SK-N-MC (cell line): ENCODE measurements around the gene YBX2.

Experiments
- DNase-seq: peaks from one replicate; pipeline ENCODE4 v3.0.0-alpha.2; 2011; ENCODE audit warnings: low read depth, low spot score
- H3K27ac ChIP-seq: fragments of 200-600 bp; sonication (generic); 2 replicates; pipeline ENCODE4 v1.5.1; 2016; ENCODE audit warnings: mixed run types
- H3K36me3 ChIP-seq: fragments of 200-600 bp; sonication (generic); 2 replicates; pipeline ENCODE4 v1.6.1; 2017; ENCODE audit warnings: antibody characterized with exemption, low read length, mixed read lengths; ENCODE audit not compliant: insufficient read depth
- H3K4me3 ChIP-seq: fragments of 200-600 bp; sonication (generic); 2 replicates; pipeline ENCODE4 v1.5.1; 2016
- H3K9ac ChIP-seq: fragments of 200-600 bp; sonication (generic); 2 replicates; pipeline ENCODE4 v1.8.0; 2017; ENCODE audit warnings: mixed run types, mixed read lengths; ENCODE audit not compliant: insufficient read length
- H3K9me3 ChIP-seq: fragments of 200-600 bp; sonication (generic); 2 replicates; pipeline ENCODE4 v1.6.1; 2017; ENCODE audit warnings: low read depth, mild to moderate bottlenecking, antibody characterized with exemption, low read length, moderate library complexity, mixed read lengths
- EZH2 ChIP-seq: fragments of 200-600 bp; sonication (generic); IDR thresholded peaks from one replicate; pipeline ENCODE4 v1.6.1; 2017; ENCODE audit warnings: antibody characterized with exemption
- FOXP2 ChIP-seq: optimal IDR thresholded peaks from 2 replicates; pipeline ENCODE3; 2011; ENCODE audit warnings: mild to moderate bottlenecking, moderate library complexity; ENCODE audit not compliant: insufficient read depth; ENCODE audit errors: extremely low read length, control extremely low read depth
- POLR2AphosphoS5 ChIP-seq: IDR thresholded peaks from 2 replicates; pipeline ENCODE4 v1.6.1; 2012; ENCODE audit warnings: mild to moderate bottlenecking, low read depth, low read length, borderline replicate concordance

The YBX2 gene

DNA sequence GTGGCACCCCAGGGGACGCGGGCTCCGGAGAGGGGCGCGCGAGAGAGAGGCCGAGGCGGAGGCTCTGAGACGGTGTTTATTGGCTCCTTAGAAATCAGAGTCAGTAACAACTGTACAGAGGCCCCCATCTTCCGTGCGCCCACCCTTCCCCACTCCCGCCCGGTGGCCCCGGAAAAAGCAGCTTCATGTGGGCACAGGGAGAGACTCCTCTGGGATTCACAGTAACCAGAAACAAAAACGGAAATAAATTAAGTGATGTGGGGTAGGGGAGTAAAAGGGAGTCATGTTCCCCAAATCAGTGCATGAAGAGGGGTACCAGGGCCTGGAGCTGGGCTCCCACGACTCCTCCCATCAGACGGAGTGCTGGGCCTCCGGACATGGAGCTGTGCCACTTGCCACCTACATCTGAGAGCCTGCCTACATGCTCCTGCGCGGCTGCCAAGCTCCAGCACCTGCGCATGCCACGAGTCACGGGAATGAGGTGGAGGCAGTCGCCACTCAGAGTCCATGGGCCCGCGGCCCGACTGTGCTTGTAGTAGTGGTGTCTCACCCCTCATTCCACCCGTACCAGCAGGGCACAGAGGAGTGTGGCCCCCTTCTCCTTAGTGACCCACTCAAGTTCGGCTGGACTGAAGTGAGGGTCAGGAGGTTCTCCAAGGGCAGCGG is 21.3 kb upstream of the YBX2 start:
- peak overlapping the region; percentile 93 for H3K9ac ChIP-seq
- no peak for DNase-seq
- H3K4me3 ChIP-seq = peak overlapping the region; percentile 96
- no peaks in the 10 kb centered on the region for H3K9me3 ChIP-seq
- H3K27ac ChIP-seq = peak overlapping the region; percentile 81
- TF ChIP-seq FOXP2 (no peak), EZH2 (no peak), POLR2AphosphoS5 (no peak)
- peaks cover 47% of the 10 kb centered on the region for H3K36me3 ChIP-seq

DNA sequence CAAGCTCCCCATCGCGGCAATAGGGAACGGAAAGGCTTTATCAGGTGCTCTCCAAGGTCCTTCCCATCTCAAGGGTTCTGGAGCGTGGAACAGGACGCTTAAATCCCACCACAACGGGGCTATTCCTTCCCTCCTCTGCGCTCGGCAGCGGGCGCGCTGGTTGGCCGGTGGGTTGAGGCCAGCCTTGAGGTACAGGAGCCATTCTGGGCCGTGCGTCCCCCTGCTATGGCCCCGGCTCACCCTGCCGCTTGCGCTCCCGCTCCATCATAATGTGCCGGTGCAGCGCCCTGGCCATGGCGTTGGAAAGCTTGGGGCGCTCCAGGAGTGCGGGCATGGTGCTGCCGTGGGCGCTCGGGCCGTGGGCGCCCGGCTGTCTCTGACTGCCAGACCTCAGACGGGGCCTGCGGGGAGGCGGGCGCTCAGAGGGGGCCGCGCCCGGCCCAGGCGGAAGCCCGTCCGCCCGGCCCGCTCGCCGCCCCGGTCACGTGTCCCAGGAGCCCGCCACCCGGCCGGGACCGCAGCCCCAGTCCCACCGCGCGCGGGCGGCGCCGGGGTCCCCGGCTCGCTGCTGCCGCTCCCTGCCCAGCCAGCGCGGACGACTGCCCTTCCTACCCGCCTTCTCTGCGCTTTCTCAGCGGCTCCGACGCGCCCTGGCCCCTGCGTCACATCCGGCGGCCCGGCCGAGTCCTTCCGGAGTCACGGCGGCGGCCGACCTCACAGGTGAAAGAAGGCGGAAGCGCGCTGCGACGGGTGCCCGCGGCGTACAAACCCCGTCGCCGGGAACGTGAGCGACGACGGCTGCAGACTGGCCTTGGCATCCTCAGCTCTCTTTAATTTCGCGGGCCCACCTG is 20.5 kb upstream of the YBX2 start, which contains the start of gene GPS2:
TSS of gene GPS2 (minus strand) at position 642 of the 851 bp plus-strand sequence. CDS start at position 334, 308 bp downstream.
- Histone ChIP-seq H3K27ac (peak within 1 kb of the TSS; percentile 81), H3K9me3 (no peaks in the 10 kb centered on the region), H3K9ac (peak within 1 kb of the TSS; percentile 93), H3K36me3 (peaks cover 50% of the 10 kb centered on the region), H3K4me3 (peak within 1 kb of the TSS; percentile 96)
- TF ChIP-seq FOXP2 = no peak
- TF ChIP-seq POLR2AphosphoS5 = peak; percentile 71; the same call in 1 of the 2 replicates
- TF ChIP-seq EZH2 = no peak
- DNase-seq = no peak

DNA sequence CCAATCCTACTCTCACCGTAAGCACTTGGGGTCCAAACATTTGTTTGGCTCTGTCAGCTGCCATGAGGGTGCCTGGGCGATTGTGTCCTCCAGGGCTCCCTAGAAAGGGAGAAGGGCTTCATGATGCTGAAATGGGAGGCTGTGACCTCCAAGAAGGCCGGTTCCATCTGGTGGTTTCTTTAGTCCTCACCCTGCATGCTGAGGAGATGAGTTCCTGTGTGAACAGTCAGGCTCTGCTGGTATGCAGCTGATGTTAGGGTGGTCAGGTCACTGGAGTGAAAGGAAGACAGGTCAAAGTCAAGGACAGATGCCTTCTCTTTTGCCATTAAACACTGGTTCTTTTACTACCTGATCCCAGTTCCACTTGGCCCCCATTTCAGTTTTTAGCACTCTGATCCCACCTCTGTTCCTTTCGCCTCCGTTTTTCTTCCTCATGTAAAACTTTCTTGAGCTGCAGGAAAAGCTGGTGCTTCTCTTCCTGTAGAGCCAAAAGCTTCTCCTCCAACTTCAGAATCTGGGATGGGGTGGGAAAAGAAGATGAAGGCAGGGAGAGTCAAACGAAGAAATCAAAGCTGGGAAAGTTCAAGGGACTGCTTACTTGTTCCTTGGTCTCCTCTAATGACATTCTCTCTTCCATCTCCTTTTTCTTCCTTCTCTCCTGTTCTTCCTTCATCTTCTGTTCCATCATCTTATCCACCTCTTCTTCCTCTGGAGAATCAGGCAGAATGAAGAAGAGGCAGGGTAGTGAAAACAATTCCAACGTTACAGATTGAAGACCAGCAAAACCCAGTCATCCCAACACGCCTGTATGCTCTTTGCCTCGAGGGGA is 19.7 kb upstream of the YBX2 start:
- Histone ChIP-seq H3K4me3 (peak overlapping the region; percentile 96), H3K36me3 (peaks cover 58% of the 10 kb centered on the region), H3K9ac (peak overlapping the region; percentile 93), H3K27ac (peak overlapping the region; percentile 81; the same call in 1 of the 2 replicates), H3K9me3 (no peaks in the 10 kb centered on the region)
- TF ChIP-seq FOXP2 = no peak
- no peak for TF ChIP-seq EZH2
- no peak for TF ChIP-seq POLR2AphosphoS5
- no peak for DNase-seq

DNA sequence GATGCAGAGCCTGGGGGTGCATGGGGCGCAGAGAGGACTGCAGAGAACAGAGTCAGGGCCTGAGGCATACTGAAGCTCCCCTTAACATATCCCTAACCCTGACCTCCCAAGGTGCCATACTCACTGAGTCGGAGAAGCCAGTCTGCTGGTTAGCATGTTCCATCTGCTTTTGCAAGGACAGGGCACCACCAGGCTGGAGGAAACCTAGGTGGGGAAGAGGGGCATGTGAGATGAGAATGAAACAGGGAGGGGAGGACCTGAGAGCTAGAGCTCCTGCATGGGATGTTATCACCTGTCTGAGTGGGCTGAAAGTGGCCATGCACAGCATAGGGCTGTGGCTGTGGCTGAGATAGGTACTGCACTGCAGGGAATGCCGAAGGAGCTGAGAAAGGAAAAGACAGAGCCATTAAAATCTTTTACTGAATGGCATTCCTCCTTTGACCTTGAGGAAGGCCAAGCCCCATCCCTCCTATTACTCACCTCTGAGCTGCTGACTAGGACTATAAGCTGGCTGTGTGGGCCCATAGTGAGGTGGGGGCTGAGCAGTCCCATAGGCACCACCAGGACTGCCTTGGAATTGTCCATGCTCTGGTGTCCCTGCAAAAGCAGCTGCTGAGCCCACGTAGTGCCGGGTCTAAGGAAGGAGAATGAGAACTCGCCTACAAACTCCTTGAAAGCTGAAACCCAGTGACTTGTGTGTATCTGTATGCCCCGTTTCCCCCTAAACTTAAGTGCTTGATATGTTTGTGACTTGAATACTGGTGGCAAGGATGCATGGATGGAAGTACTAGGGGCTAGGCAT is 18.9 kb upstream of the YBX2 start:
- Histone ChIP-seq H3K36me3 (peaks cover 54% of the 10 kb centered on the region), H3K9ac (no peak overlapping the region), H3K9me3 (no peaks in the 10 kb centered on the region), H3K4me3 (no peak overlapping the region; the same call in 1 of the 2 replicates), H3K27ac (peak overlapping the region; percentile 81; the same call in 1 of the 2 replicates)
- no peak for DNase-seq
- no peak for TF ChIP-seq EZH2
- TF ChIP-seq FOXP2 = no peak
- no peak; the same call in 1 of the 2 replicates for TF ChIP-seq POLR2AphosphoS5

DNA sequence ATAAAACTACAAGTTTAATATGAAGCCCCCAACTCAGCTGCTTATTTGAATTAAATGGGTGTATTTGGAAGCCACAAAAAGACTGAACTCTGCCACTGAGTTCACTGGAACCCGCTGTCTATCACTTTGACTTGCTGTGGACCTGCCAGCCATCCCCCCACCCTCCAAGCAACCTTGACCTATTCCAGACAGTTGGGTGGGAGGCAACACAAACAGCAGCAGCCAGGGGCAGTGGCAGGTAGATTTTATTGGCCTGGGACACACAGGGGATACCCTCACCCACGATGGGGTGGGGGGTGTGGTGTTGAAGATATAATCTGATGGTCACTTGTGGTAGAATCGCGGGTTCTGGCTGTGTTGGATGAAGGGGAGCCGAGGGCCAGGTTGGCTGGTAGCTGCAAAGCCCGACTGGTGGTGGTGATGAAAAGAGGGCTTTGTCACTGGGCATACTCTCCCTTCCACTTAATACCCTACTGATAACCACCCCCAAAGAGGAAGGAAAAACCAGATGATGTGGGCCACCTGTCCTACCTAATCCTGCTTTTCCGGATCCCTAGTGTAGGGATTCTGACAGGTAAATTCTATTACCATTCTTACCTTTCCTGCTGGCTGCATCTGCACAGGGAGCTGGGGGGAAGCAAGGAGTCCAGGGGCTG is 18.1 kb upstream of the YBX2 start:
- TF ChIP-seq EZH2 (no peak), POLR2AphosphoS5 (peak; percentile 16; the same call in 1 of the 2 replicates), FOXP2 (no peak)
- Histone ChIP-seq H3K4me3 (no peak overlapping the region), H3K27ac (no peak overlapping the region), H3K36me3 (peaks cover 50% of the 10 kb centered on the region), H3K9me3 (no peaks in the 10 kb centered on the region), H3K9ac (no peak overlapping the region)
- no peak for DNase-seq

DNA sequence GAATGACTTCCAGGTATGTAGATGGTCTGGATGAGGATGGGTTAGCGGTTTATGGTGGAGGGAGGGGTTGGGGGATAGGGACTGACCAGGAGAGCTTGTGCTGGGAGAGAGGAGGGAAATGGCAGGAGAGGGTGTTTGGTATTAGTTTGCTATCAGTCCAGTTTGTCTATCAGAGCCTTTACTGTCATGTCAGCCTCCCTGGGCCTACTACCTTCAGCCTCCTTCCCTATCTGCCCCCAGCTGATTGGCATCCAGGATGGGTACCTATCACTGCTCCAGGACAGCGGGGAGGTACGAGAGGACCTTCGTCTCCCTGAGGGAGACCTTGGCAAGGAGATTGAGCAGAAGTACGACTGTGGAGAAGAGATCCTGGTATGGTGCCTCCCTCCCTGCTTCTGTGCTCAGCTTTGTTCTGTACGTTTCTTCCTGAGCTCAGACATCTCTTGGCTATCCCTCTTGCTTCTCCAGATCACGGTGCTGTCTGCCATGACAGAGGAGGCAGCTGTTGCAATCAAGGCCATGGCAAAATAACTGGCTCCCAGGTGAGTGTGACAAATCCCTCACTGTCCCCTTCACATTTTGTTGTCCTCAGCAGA is 16.8 kb upstream of the YBX2 start:
- TF ChIP-seq EZH2 (no peak), FOXP2 (no peak), POLR2AphosphoS5 (no peak)
- Histone ChIP-seq H3K36me3 (peaks cover 47% of the 10 kb centered on the region), H3K27ac (no peak overlapping the region), H3K9ac (no peak overlapping the region), H3K4me3 (no peak overlapping the region), H3K9me3 (no peaks in the 10 kb centered on the region)
- no peak for DNase-seq

DNA sequence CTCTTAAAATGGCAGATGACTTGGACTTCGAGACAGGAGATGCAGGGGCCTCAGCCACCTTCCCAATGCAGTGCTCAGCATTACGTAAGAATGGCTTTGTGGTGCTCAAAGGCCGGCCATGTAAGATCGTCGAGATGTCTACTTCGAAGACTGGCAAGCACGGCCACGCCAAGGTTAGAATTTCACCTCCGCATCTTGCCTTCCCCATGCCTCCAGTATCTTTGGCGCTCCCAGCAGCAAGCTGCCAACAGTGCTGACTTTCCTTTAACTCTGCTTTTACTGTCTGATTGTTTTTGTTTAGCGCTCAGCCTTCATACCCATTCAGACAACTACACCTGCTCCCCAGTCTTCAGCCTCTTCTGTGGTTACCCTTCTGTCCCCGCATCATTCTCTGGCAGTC is 15.2 kb upstream of the YBX2 start:
- H3K4me3 ChIP-seq = peak overlapping the region; percentile 88
- H3K9me3 ChIP-seq = no peaks in the 10 kb centered on the region
- peak overlapping the region; percentile 96; the same call in 1 of the 2 replicates for H3K27ac ChIP-seq
- DNase-seq = no peak
- TF ChIP-seq FOXP2 = no peak
- no peak for TF ChIP-seq EZH2
- no peak for TF ChIP-seq POLR2AphosphoS5
- H3K36me3 ChIP-seq = peaks cover 47% of the 10 kb centered on the region
- peak overlapping the region; percentile 97 for H3K9ac ChIP-seq
